Left lobe of liver (tissue), 2 donors: ENCODE measurements around the gene MYL1. TPM values are rescaled to one million over a fixed set of nuclear protein-coding genes. Genes with fewer than 3 reads are reported as not detected.

Experiments used
- ATAC-seq: fragments of 200-7000 bp; cut with Tn5 transposase; one replicate; pipeline ENCODE4 v1.9.1; 2020; ENCODE audit warnings: mild to moderate bottlenecking, moderate library complexity
- DNase-seq: peaks from one replicate; pipeline ENCODE4 v3.0.0-alpha.2; 2020; ENCODE audit warnings: low spot score
- total RNA-seq: library from RNA; stranded (reverse); gene quantifications from one replicate; pipeline ENCODE4 v1.2.1, GENCODE V29; 2021
- donor health status: DM: no; HTN: no; CAD: no; lungs with moderate emphysema.
- donor health status: DM: no; HTN: yes; CAD: no.

Gene MYL1
- total RNA-seq, 1 donor from 2014 or later, result not detected

DNA sequence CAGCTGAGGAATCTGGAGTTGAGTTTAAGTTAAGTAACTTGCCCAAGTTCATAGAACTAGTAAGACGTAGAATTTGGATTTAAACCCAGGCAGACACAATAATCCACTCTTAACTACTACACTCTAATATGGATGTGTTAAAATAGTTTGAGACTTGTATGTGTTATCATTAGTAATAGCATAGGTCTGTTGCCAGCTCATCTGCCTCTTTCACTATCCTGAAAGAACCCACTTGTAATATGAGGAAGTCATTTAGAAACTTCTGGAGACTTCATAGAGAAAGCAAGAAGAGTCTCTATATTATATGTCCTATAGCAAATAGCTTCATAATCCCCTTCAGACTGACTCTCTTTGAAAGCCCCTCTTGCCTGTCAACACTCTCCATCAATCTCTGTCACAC is 46.7 kb downstream of the MYL1 start:
- no peak for ATAC-seq

DNA sequence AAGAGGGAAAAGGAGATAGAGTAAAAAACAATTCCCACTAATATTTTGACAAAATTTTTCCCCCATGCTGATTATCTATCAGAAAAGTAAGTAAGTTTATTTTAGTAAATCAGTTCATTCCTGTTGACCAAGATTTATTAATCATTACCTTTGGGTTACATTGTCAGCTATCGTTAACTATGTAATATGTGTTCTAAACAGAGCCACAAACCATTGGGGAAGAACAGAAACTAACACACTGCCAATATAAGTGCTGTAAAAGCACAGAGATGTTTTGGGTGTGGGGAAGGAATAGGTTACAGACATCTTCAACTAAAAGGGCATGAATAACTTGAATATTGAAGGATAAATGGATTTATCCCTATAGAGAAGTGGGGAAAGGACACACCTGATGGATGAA is 47.3 kb downstream of the MYL1 start:
- no peak for ATAC-seq
- no peak for DNase-seq

More for the DNA sequence above, 46.7 kb downstream of the MYL1 start:
- DNase-seq, result no peak

DNA sequence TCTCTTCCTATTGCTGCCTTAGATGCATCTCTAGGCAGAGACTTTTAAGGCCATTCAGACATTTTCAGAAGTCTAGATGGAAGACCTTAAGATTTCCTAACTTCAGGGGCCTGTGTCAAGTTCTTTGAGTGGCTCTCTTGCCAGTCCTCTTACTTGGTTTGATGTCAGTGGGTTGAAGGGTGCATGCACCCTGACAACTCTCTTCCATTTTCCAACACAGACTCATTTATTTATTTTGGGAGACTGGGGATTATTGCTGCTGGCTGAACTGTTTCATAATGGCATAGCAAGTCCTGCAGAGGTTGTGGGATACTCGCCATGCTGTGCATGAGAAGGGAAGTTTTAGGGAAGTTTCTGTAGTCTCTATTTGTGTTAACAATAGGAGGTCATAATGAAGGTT is 50.7 kb downstream of the MYL1 start:
- ATAC-seq (no peak), DNase-seq (no peak)

DNA sequence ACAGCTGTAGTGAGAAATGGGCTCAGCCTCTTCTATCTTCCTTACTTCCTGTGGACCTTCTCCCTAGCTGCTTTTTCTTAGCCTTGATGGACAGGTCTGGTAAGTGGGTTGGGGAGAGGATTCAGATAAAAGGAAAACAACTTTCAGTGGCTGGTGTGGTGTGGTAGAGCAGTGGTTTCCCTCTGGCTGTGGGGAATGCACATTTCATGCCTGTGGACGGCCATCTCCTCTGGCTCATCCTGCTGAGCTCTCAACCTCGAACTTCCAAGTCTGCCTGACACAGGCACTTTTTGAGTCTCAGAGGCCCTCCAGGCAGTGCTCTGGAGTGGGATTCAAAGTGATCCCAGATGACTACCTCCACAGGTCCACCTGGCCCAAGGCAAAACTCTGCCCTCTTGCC is 51.1 kb downstream of the MYL1 start:
- no peak for ATAC-seq
- no peak for DNase-seq

DNA sequence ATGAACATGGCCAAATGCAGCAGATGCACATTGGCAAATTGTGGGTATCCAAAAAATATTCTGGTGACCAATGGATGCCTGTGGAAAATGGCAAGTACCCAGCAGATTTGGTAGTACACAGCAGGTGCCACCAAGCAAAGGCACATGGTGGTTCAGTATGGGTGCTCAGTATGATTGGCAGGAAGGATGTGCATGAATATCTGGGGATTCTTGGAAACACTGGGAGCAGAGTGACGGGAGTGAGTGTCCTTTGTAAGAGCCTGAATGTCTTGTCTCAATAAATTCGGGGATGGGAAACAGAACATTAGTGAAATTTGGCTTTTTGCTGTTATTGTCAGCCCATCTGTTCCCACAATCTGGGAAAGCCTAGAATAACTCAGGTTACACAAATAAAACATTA is 52.9 kb downstream of the MYL1 start:
- DNase-seq, result no peak
- ATAC-seq, result no peak

DNA sequence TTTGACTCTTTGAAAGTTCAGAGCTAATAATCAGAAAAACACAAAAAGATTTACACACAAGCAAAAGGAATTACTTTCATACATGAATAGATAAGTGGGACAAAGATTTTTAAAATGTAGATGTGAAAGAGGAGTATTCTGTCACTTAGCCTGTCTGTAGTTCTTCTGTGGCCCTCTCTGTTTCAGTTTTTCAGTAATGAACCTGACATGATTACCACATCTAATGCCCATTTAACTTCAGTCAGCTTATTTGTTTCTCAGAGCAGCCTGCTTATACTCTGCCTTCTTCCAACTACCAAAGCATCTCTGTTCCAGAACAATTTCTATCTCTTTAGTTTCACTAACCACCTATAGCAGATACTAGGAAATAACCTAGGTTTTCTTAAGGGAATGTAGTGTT is 55.3 kb downstream of the MYL1 start:
- ATAC-seq (no peak), DNase-seq (no peak)

DNA sequence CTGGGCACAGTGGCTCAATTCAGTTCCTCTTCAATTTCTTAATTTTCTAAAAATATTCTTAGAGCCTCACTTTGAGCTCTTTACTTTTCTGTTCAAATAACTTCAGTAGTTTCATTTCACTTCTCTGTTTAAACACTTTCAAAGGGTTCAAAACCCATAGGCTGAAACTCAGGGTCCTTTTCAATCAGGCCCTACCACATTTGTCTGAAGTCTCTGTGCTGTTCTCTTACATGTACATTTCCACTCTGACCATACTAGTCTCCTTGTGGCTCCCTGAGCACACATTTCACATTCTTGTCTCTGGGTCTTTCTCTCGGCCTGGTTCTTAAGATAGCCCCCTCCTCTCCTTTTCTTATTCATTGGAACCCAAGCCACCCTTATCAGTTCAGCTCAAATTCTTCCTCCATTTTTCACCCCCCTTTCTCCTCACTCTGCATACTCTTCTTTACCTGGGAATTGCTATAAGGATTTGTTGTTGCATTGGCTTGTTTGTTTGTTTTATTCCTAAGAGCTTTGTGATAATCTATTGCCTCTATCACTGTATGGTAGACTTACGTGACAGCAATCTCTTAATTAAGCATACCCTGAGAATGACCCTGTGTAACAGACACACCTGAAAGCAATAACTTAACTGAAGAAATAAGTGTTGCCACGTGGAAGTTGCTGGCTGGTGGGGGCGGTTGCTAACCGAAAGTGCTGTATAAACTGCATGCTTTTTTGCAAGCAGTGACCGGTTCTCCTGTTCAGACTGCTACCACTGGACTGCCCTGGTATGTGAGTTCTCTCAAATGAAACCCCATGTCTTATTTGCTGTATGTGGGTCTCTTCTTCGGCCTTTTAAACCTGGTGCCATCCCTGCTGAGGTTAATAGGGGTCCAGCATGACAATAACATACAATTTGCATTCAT is 62.0 kb downstream of the MYL1 start:
- DNase-seq, result no peak

DNA sequence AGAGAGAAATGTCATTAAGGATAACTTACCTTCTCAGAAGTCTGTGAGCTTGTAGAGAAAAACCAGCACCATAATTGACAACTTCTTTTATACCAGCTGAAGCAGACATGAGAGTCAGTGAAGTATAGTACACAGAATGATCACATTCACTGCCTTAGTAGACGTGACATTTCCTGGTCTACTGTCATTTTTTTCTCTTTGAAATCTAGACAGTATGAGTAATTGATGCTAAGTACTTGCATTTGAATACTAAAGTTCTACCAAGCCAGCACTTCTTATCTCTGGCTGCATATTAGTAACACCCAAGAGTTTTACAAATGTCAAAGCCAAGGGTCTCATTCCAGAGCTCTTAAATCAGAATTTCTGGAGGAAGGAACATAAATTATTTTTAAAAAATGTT is 64.4 kb downstream of the MYL1 start:
- ATAC-seq (no peak), DNase-seq (no peak)

More for the DNA sequence above, 62.0 kb downstream of the MYL1 start:
- ATAC-seq, result no peak

Other genes with a start within 250 kb of the MYL1 start
- 14.2 TPM for gene KANSL1L, start 143.8 kb downstream of the MYL1 start, total RNA-seq
- gene ACADL, start 89.7 kb downstream of the MYL1 start, total RNA-seq, result 26.8 TPM
- 15.6 TPM for gene LANCL1, start 161.6 kb upstream of the MYL1 start, total RNA-seq
- 1,770 TPM for gene CPS1, start 241.4 kb upstream of the MYL1 start, total RNA-seq